Heart right ventricle (tissue), 16 donors: Measurements from ENCODE around the gene MAFG. TPM values are rescaled to one million over a fixed set of nuclear protein-coding genes. Genes with fewer than 3 reads are reported as not detected.

Source experiments
- ATAC-seq, 8 donors: fragments of 200-7000 bp; cut with Tn5 transposase; one replicate each; pipeline ENCODE4 v1.9.1; 2020; ENCODE audit warnings: mild to moderate bottlenecking in 8 of 8, moderate library complexity in 8 of 8, moderate number of reproducible peaks in 1 of 8
- DNase-seq, 2 donors: peaks; one replicate each; pipeline ENCODE4 v3.0.0-alpha.2; 2020
- H3K27ac ChIP-seq, 10 donors: fragments of 200-600 bp; sonication (generic) in 2 of 10; one replicate each; pipeline versions ENCODE4 v1.5.0 to v1.8.0; 2020 to 2022; ENCODE audit warnings: mild to moderate bottlenecking in 3 of 10
- H3K27me3 ChIP-seq, 7 donors: fragments of 200-600 bp; one replicate each; pipeline ENCODE4 v1.8.0; 2021 to 2022; ENCODE audit warnings: mild to moderate bottlenecking in 2 of 7
- H3K36me3 ChIP-seq, 9 donors: fragments of 200-600 bp; sonication (generic) in 1 of 9; one replicate each; pipeline versions ENCODE4 v1.5.0 to v1.8.0; 2020 to 2022; ENCODE audit warnings: mild to moderate bottlenecking in 2 of 9
- H3K4me1 ChIP-seq, 9 donors: fragments of 200-600 bp; sonication (generic) in 1 of 9; one replicate each; pipeline versions ENCODE4 v1.5.0 to v1.8.0; 2020 to 2022; ENCODE audit warnings: mild to moderate bottlenecking in 4 of 9
- H3K4me3 ChIP-seq, 10 donors: fragments of 200-600 bp; sonication (generic) in 2 of 10; one replicate each; pipeline versions ENCODE4 v1.5.0 to v1.8.0; 2020 to 2022; ENCODE audit warnings: mild to moderate bottlenecking in 7 of 10, moderate library complexity in 2 of 10
- H3K9me3 ChIP-seq, 11 donors: fragments of 200-600 bp in 10 of 11; sonication (generic) in 2 of 11; one replicate each; pipeline versions ENCODE4 v1.5.0 to v1.8.0; 2013 to 2022; ENCODE audit warnings: mild to moderate bottlenecking in 2 of 11, control low read depth in 1 of 11, moderate library complexity in 1 of 11
- CTCF ChIP-seq, 9 donors: fragments of 200-600 bp; sonication (generic) in 2 of 9; IDR thresholded peaks; one replicate each; pipeline versions ENCODE4 v1.5.0 to v1.8.0; 2021 to 2022; ENCODE audit warnings: antibody characterized with exemption in 9 of 9, mild to moderate bottlenecking in 5 of 9, moderate library complexity in 1 of 9
- WGBS, 2 donors: extraction: QIAGEN DNeasy Blood & Tissue Kit; methylation state at CpG; one replicate each; pipeline ENCODE4 v1.1.7; 2013; ENCODE audit warnings: inconsistent platforms in 1 of 2; 5-methylcytosine and 5-hydroxymethylcytosine counted together
- intact Hi-C, 10 donors: fragments of 100-400 bp; cut with DNase I; formaldehyde crosslinking; loops; one replicate each; pipeline versions ENCODE4 v1.11.1 to v1.14.2; 2022
- polyA plus RNA-seq, 2 donors: library from polyadenylated mRNA; stranded (reverse); fragments of 200-250 nt; gene quantifications; one replicate each; pipeline ENCODE4 v1.2.3, GENCODE V29; 2013
- total RNA-seq, 10 donors: library from RNA; stranded (reverse); fragmentation: NEBNext Ultra II Directional in 3 of 10; extraction: Animal tissue kit (Norgen Biotek cat#: 25700) in 3 of 10; gene quantifications; one replicate each; pipeline versions ENCODE4 v1.2.1 to v1.2.4, GENCODE V29; 2021 to 2023
- donor health status: Arrhythmogenic right ventricular cardiomyopathy.
- donor health status: ischemic (EF 13 %, LVEDD 7.1; RV severe dilation, severe dysfunction).
- donor health status: healthy with polysubstance abuse.
- donor health status: DM: no; HTN: yes; CAD: no.
- donor health status: DM: no; HTN: no; CAD: no.
- donor health status: ischemic (EF 25% LVEDD 6.9; RV normal size, moderate dysfunction).
- donor health status: ischemic (EF 25% LVEDD 5.7; RV mildly dilated, moderate dysfunction).
- donor health status: healthy.
- donor health status: DM: yes; HTN: yes; CAD: no.
- donor health status: Ischemic cardiomyopathy.
- donor health status: ischemic (EF 35%, LVEDD 5.7; RV mildly dilated, moderate dysfunction).
- donor health status: nonischemic (EF 11% LVEDD 7.7; RV severe dilation, severe dysfunction).
- donor health status: DM: yes; HTN: yes; CAD: no.
- donor health status: PGD.
- donor health status: ischemic (EF 29% LVEDD 5.4; RV normal size, mild dysfunction).
- donor health status: nonischemic (EF 23%, LVEDD 6.1; RV moderate dilation, normal function).

The MAFG gene
- total and polyA plus RNA-seq, 12 donors: 10.5 to 30.9 (median 15.7) TPM

- no peak for TF ChIP-seq CTCF (IDR thresholded peaks at IDR 0.05)
- no peak for DNase-seq
- intact Hi-C loops: no loop called here
Observed at GRCh38 chr17:81933178-81933699, 5.7 kb upstream of the MAFG start.

GRCh38 chr17:81932333-81932983 is 4.9 kb upstream of the MAFG start:
- DNase-seq: no peak
- ATAC-seq: no peak
- 85 to 94% methylated on average over 9 of the region's 9 CpGs for WGBS, 2 donors
- H3K27me3 ChIP-seq: peaks cover 0 to 41% (median 4%) of the 10 kb centered on the region in 7 donors
- no peak overlapping the region for H3K27ac ChIP-seq
- no peaks in the 10 kb centered on the region for H3K9me3 ChIP-seq
- H3K4me3 ChIP-seq: no peak overlapping the region
- no peak for TF ChIP-seq CTCF (IDR thresholded peaks at IDR 0.05)
- no peaks in the 10 kb centered on the region for H3K36me3 ChIP-seq
- H3K4me1 ChIP-seq: peaks cover 7 to 22% (median 17%) of the 10 kb centered on the region in 9 donors
- intact Hi-C loops: no loop called here

More at GRCh38 chr17:81933178-81933699, 5.7 kb upstream of the MAFG start:
- H3K36me3 ChIP-seq: no peaks in the 10 kb centered on the region
- peaks cover 0 to 37% (median 4%) of the 10 kb centered on the region in 7 donors for H3K27me3 ChIP-seq
- peaks cover 9 to 23% (median 18%) of the 10 kb centered on the region in 9 donors for H3K4me1 ChIP-seq
- H3K27ac ChIP-seq: no peak overlapping the region
- ATAC-seq: no peak
- WGBS, 2 donors: 89 to 92% methylated on average over 14 of the region's 14 CpGs
- H3K9me3 ChIP-seq: no peaks in the 10 kb centered on the region
- no peak overlapping the region for H3K4me3 ChIP-seq

GRCh38 chr17:81931557-81932332 is 4.2 kb upstream of the MAFG start:
- intact Hi-C loops: no loop called here
- TF ChIP-seq CTCF (IDR thresholded peaks at IDR 0.05): no peak
- Histone ChIP-seq H3K36me3 (no peaks in the 10 kb centered on the region), H3K4me1 (peaks cover 4 to 17% (median 15%) of the 10 kb centered on the region in 9 donors), H3K9me3 (no peaks in the 10 kb centered on the region), H3K27me3 (peaks cover 0 to 40% (median 4%) of the 10 kb centered on the region in 7 donors), H3K27ac (no peak overlapping the region), H3K4me3 (no peak overlapping the region)
- 41 to 54% methylated on average over 15 of the region's 15 CpGs for WGBS, 2 donors
- DNase-seq (no peak), ATAC-seq (no peak)

GRCh38 chr17:81931189-81931556 is 3.6 kb upstream of the MAFG start:
- DNase-seq (no peak), ATAC-seq (no peak)
- Histone ChIP-seq H3K4me3 (no peak overlapping the region), H3K27me3 (peaks cover 0 to 37% (median 4%) of the 10 kb centered on the region in 7 donors), H3K36me3 (no peaks in the 10 kb centered on the region), H3K9me3 (no peaks in the 10 kb centered on the region), H3K27ac (no peak overlapping the region), H3K4me1 (peaks cover 1 to 18% (median 14%) of the 10 kb centered on the region in 9 donors)
- intact Hi-C loops: no loop called here
- WGBS, 2 donors: 67 to 69% methylated on average over 13 of the region's 13 CpGs
- no peak for TF ChIP-seq CTCF (IDR thresholded peaks at IDR 0.05)
